CD4-positive, alpha-beta T cell (primary cell): ENCODE results near the gene CDSN. TPM values are rescaled to one million over a fixed set of nuclear protein-coding genes. Genes with fewer than 3 reads are reported as not detected.

Source experiments
- ATAC-seq: fragments of 200-7000 bp; cut with Tn5 transposase; one replicate; pipeline ENCODE4 v1.10.0; 2022; ENCODE audit warnings: mild to moderate bottlenecking; ENCODE audit not compliant: poor library complexity
- CTCF ChIA-PET: fragments of 350-600 bp; sonication (Branson Sonifier 250); formaldehyde crosslinking; loops from one replicate; lab custom pipeline; 2021; ENCODE audit warnings: antibody characterized with exemption, inconsistent platforms; lab: Charles Lee
- POLR2A ChIA-PET: fragments of 350-600 bp; sonication (Branson Sonifier 250); formaldehyde crosslinking; loops from one replicate; lab custom pipeline; 2021; ENCODE audit warnings: antibody characterized with exemption, inconsistent platforms; lab: Charles Lee
- DNase-seq, 14 experiments: peaks; one replicate each; pipeline ENCODE4 v3.0.0-alpha.2; 2013 to 2020; ENCODE audit warnings: mixed read lengths in 2 of 14
- H3K27ac ChIP-seq, 2 donors: one replicate each; pipeline versions ENCODE4 v1.5.1 to v1.7.0; 2013; ENCODE audit warnings: low read length in 2 of 2, low read depth in 1 of 2, mild to moderate bottlenecking in 1 of 2
- H3K27me3 ChIP-seq, 2 experiments: 1 replicate in 1 of 2; 2 replicates in 1 of 2; pipeline versions ENCODE4 v1.6.1 to v1.7.0; 2013; ENCODE audit warnings: low read length in 2 of 2, control low read depth in 1 of 2, mild to moderate bottlenecking in 1 of 2, moderate library complexity in 1 of 2; ENCODE audit not compliant: insufficient read depth in 2 of 2, control insufficient read depth in 1 of 2
- H3K36me3 ChIP-seq: one replicate; pipeline ENCODE4 v1.6.1; 2013; ENCODE audit warnings: low read length, control low read depth; ENCODE audit not compliant: insufficient read depth
- H3K4me1 ChIP-seq: one replicate; pipeline ENCODE4 v1.6.1; 2013; ENCODE audit warnings: low read length, control low read depth; ENCODE audit not compliant: insufficient read depth
- H3K4me3 ChIP-seq: one replicate; pipeline ENCODE4 v1.5.1; 2013; ENCODE audit warnings: mild to moderate bottlenecking, low read length, moderate library complexity
- H3K9me3 ChIP-seq, 2 experiments: 1 replicate in 1 of 2; 2 replicates in 1 of 2; pipeline versions ENCODE4 v1.6.1 to v1.7.0; 2013; ENCODE audit warnings: low read length in 2 of 2, mild to moderate bottlenecking in 2 of 2, control low read depth in 1 of 2, moderate library complexity in 1 of 2; ENCODE audit not compliant: control insufficient read depth in 1 of 2, insufficient read depth in 1 of 2
- H3K27ac Mint-ChIP-seq: one replicate; pipeline ENCODE4 v1.8.0; 2020; ENCODE audit warnings: mixed read lengths
- H3K27me3 Mint-ChIP-seq: one replicate; pipeline ENCODE4 v1.8.0; 2021; ENCODE audit warnings: mixed read lengths
- H3K36me3 Mint-ChIP-seq: one replicate; pipeline ENCODE4 v1.8.0; 2021; ENCODE audit warnings: low read depth, mixed read lengths
- H3K4me1 Mint-ChIP-seq: one replicate; pipeline ENCODE4 v1.8.0; 2021; ENCODE audit warnings: low read depth, mixed read lengths
- H3K4me3 Mint-ChIP-seq: one replicate; pipeline ENCODE4 v1.8.0; 2020; ENCODE audit warnings: mild to moderate bottlenecking, mixed read lengths
- H3K9me3 Mint-ChIP-seq: one replicate; pipeline ENCODE4 v1.8.0; 2020; ENCODE audit warnings: mixed read lengths
- intact Hi-C, 2 experiments: fragments of 100-400 bp; cut with DNase I in 1 of 2; cut with micrococcal nuclease in 1 of 2; formaldehyde crosslinking; loops; one replicate each; pipeline versions ENCODE4 v1.15.1 to v1.9.0; 2023 to 2025; cut with DNase I, micrococcal nuclease
- total RNA-seq, 174 experiments: library from RNA in 2 of 174; stranded (reverse) in 2 of 174; gene quantifications; one replicate each; pipeline ENCODE4 v1.2.3 and lab custom pipeline; 2021 to 2026
- TF ChIP-seq, protein P1 (sequence below): fragments of 200-600 bp; IDR thresholded peaks from one replicate; pipeline ENCODE4 v1.8.0; 2022; ENCODE audit warnings: antibody characterized with exemption, mild to moderate bottlenecking

Gene CDSN
- total RNA-seq, 2 experiments from 2014 or later: not detected

GRCh38 chr6:31114970-31115849 lies 5.0 kb downstream of the CDSN start:
- Histone ChIP-seq H3K4me3 (no peak overlapping the region), H3K9me3 (no peaks in the 10 kb centered on the region), H3K4me1 (peaks cover 9% of the 10 kb centered on the region), H3K27ac (no peak overlapping the region), H3K36me3 (no peaks in the 10 kb centered on the region), H3K27me3 (peaks cover 0 to 3% of the 10 kb centered on the region in 2 experiments)
- TF ChIP-seq, protein P1, sequence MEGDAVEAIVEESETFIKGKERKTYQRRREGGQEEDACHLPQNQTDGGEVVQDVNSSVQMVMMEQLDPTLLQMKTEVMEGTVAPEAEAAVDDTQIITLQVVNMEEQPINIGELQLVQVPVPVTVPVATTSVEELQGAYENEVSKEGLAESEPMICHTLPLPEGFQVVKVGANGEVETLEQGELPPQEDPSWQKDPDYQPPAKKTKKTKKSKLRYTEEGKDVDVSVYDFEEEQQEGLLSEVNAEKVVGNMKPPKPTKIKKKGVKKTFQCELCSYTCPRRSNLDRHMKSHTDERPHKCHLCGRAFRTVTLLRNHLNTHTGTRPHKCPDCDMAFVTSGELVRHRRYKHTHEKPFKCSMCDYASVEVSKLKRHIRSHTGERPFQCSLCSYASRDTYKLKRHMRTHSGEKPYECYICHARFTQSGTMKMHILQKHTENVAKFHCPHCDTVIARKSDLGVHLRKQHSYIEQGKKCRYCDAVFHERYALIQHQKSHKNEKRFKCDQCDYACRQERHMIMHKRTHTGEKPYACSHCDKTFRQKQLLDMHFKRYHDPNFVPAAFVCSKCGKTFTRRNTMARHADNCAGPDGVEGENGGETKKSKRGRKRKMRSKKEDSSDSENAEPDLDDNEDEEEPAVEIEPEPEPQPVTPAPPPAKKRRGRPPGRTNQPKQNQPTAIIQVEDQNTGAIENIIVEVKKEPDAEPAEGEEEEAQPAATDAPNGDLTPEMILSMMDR: peak; percentile 44
- ATAC-seq: peak; percentile 78
- ChIA-PET POLR2A (interaction anchor here (1.0 to 1.3 kb wide), 3 partner anchors 21 to 36 kb away, joined by 3 to 5 read pairs (median 5); no protein-coding TSS in a partner anchor), CTCF (no interaction called here)
- peaks cover 11% of the 10 kb centered on the region for H3K4me1 Mint-ChIP-seq
- no peak overlapping the region for H3K4me3 Mint-ChIP-seq
- H3K36me3 Mint-ChIP-seq: no peaks in the 10 kb centered on the region
- DNase-seq: peak in 3 of 14 experiments; percentile 40 to 48 (median 48)
- H3K27ac Mint-ChIP-seq: no peak overlapping the region
- H3K27me3 Mint-ChIP-seq: peaks cover 7% of the 10 kb centered on the region
- no peaks in the 10 kb centered on the region for H3K9me3 Mint-ChIP-seq
- intact Hi-C loops: loop anchor here in 1 of 2 experiments (1.0 to 10.0 kb wide), 2 partner anchors 35 to 180 kb away; partner anchors contain the start of gene SFTA2

- Histone ChIP-seq H3K27me3 (peaks cover 0 to 3% of the 10 kb centered on the region in 2 experiments), H3K9me3 (no peaks in the 10 kb centered on the region), H3K4me1 (peaks cover 9% of the 10 kb centered on the region), H3K4me3 (no peak within 1 kb of the TSS), H3K36me3 (no peaks in the 10 kb centered on the region), H3K27ac (no peak within 1 kb of the TSS)
- no peaks in the 10 kb centered on the region for H3K9me3 Mint-ChIP-seq
- peaks cover 11% of the 10 kb centered on the region for H3K4me1 Mint-ChIP-seq
- ATAC-seq: no peak
- H3K4me3 Mint-ChIP-seq: no peak within 1 kb of the TSS
- no peak within 1 kb of the TSS for H3K27ac Mint-ChIP-seq
- POLR2A ChIA-PET: interaction anchor here (1.0 to 1.3 kb wide), 3 partner anchors 21 to 35 kb away, joined by 3 to 5 read pairs (median 5); no protein-coding TSS in a partner anchor
- CTCF ChIA-PET: no interaction called here
- H3K36me3 Mint-ChIP-seq: no peaks in the 10 kb centered on the region
- peaks cover 7% of the 10 kb centered on the region for H3K27me3 Mint-ChIP-seq
- no peak for DNase-seq
- intact Hi-C loops: loop anchor here in 1 of 2 experiments (10.0 kb wide), 1 partner anchor 180 kb away; the partner anchor contains the start of gene SFTA2
- TF ChIP-seq, protein P1: no peak
Observed at GRCh38 chr6:31114541-31114878, 5.7 kb downstream of the CDSN start, which contains the start of gene PSORS1C1. Gene PSORS1C1 (plus strand): TSS chr6:31114800. CDS start chr6:31129633, 14,833 bp downstream.

GRCh38 chr6:31113861-31114540 lies 6.2 kb downstream of the CDSN start:
- Mint-ChIP-seq H3K4me3 (no peak overlapping the region), H3K27me3 (peaks cover 7% of the 10 kb centered on the region), H3K4me1 (peaks cover 11% of the 10 kb centered on the region), H3K36me3 (no peaks in the 10 kb centered on the region), H3K27ac (no peak overlapping the region), H3K9me3 (no peaks in the 10 kb centered on the region)
- POLR2A ChIA-PET: no interaction called here
- intact Hi-C loops: loop anchor here in 1 of 2 experiments (10.0 kb wide), 1 partner anchor 179 kb away; the partner anchor contains the start of gene SFTA2
- CTCF ChIA-PET: no interaction called here
- Histone ChIP-seq H3K27me3 (peaks cover 0 to 3% of the 10 kb centered on the region in 2 experiments), H3K4me3 (no peak overlapping the region), H3K36me3 (no peaks in the 10 kb centered on the region), H3K9me3 (no peaks in the 10 kb centered on the region), H3K27ac (no peak overlapping the region), H3K4me1 (peaks cover 9% of the 10 kb centered on the region)
- TF ChIP-seq, protein P1: no peak
- ATAC-seq (no peak), DNase-seq (no peak)
